OCI-M1 (cell line): Measurements from ENCODE around the gene SEMA3A.
A peak's percentile ranks its signal among the peaks of the same experiment; 100 is the strongest.

Source experiments
- DNase-seq: peaks from one replicate; lab custom pipeline; 2025; lab: John Stamatoyannopoulos, UW

Gene SEMA3A

GRCh38 chr7:84009051-84009450 lies 185.5 kb downstream of the SEMA3A start:
- DNase-seq, result no peak

- no peak for DNase-seq
These were observed 191.4 kb downstream of the SEMA3A start for GRCh38 chr7:84003191-84003590.

GRCh38 chr7:84002348-84002747 lies 192.2 kb downstream of the SEMA3A start:
- DNase-seq, result no peak

GRCh38 chr7:83996879-83997278 lies 197.7 kb downstream of the SEMA3A start:
- DNase-seq, result no peak

GRCh38 chr7:83987764-83988163 lies 206.8 kb downstream of the SEMA3A start:
- no peak for DNase-seq

- DNase-seq, result peak; percentile 42
These were observed 208.8 kb downstream of the SEMA3A start for GRCh38 chr7:83985821-83986220.

- no peak for DNase-seq
These were observed 210.0 kb downstream of the SEMA3A start for GRCh38 chr7:83984591-83984990.

GRCh38 chr7:83984076-83984475 lies 210.5 kb downstream of the SEMA3A start:
- DNase-seq, result no peak

GRCh38 chr7:83983606-83984005 lies 211.0 kb downstream of the SEMA3A start:
- no peak for DNase-seq

- peak; percentile 79 for DNase-seq
These were observed 218.3 kb downstream of the SEMA3A start for GRCh38 chr7:83976302-83976701.

GRCh38 chr7:83970081-83970480 lies 224.5 kb downstream of the SEMA3A start:
- DNase-seq, result no peak

- no peak for DNase-seq
These were observed 230.3 kb downstream of the SEMA3A start for GRCh38 chr7:83964318-83964717.

GRCh38 chr7:83957333-83957732 lies 237.3 kb downstream of the SEMA3A start:
- peak; percentile 85 for DNase-seq

- peak; percentile 40 for DNase-seq
These were observed 238.5 kb downstream of the SEMA3A start for GRCh38 chr7:83956104-83956503.

- DNase-seq, result no peak
These were observed 242.4 kb downstream of the SEMA3A start for GRCh38 chr7:83952236-83952635.

GRCh38 chr7:83947260-83947659 lies 247.3 kb downstream of the SEMA3A start:
- peak; percentile 82 for DNase-seq

- DNase-seq, result no peak
These were observed 247.8 kb downstream of the SEMA3A start for GRCh38 chr7:83946801-83947200.

GRCh38 chr7:83941300-83941699 lies 253.3 kb downstream of the SEMA3A start:
- no peak for DNase-seq

GRCh38 chr7:83937930-83938329 lies 256.7 kb downstream of the SEMA3A start:
- DNase-seq, result no peak

- DNase-seq, result peak; percentile 89
These were observed 258.4 kb downstream of the SEMA3A start for GRCh38 chr7:83936056-83936708.

GRCh38 chr7:83934118-83934734 lies 260.4 kb downstream of the SEMA3A start:
- peak; percentile 44 for DNase-seq

- DNase-seq, result no peak
These were observed 262.6 kb downstream of the SEMA3A start for GRCh38 chr7:83931968-83932367.

- DNase-seq, result peak; percentile 31
These were observed 264.3 kb downstream of the SEMA3A start for GRCh38 chr7:83930262-83930661.

- no peak for DNase-seq
These were observed 268.7 kb downstream of the SEMA3A start for GRCh38 chr7:83925860-83926259.
